Measurements from ENCODE around the gene PIK3CD.
"Not testable (repeated sequence)": the region's sequence is repeated elsewhere in the genome, so short reads cannot be mapped to it uniquely, and the experiment has no call there.

PIK3CD gene

GRCh38 chr1:9655836-9656235 is 4.3 kb downstream of the PIK3CD start:
- DNase-seq: no peak

DNA sequence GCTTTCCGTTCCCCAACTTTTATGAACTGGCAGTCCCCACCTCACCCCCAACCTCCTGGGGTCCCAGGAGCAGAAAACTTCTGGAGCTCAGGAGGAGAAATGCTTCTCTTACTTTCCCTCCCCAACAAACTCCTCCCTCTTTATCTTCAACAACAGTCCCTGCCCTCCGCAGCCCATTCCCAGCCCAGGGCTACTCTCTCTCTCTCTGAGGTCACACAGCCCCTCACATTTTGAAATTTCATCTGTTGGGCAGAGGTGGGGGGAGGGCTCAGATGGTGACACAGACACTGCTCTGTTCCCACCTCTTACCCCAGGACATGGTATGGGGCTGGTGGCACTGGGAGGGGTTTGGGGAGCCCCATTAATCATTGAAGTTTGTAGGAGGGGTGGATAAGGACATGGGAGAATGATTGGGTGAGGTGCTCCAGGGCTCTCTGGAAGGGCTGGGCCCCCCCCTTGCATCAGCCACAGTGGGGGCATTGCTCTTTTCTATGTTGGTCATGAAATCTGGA is 6.0 kb downstream of the PIK3CD start:
- no peak for DNase-seq

GRCh38 chr1:9658199-9658598 is 6.7 kb downstream of the PIK3CD start:
- DNase-seq: no peak

DNA sequence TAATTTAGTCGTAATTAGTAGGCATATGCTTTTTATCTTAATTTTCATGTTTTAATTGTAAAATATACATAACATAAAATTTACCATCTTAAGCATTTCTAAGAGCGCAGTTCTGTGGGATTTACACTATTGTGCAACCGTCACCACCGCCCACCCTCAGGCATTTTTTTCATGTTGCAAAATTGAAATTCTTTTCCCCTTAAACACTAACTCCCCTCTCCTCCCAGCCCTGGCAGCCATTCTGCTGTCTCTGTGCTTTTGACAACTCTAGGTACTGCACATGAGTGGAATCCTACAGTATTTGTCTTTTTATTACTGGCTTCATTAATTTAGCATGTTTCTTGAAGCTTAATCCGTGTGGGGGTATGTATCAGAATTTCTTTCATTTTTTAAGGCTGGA is 7.8 kb downstream of the PIK3CD start:
- no peak for DNase-seq

DNA sequence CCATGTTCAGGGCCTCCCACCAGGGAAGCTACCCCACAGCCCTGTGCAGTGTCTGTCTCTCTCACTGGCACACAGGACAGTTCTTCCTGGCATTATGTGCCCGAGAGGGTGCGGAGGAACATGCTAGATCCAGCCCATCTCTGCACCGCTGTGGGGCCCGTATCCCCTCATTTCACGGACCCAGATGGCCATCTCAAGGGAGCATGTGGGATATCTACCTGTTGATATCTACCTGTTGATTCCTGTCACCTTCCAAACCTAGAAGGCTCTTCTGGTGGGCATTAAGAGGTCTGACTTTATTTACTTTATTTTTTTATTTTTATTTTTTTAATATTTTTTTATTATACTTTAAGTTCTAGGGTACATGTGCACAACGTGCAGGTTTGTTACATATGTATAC is 11.7 kb downstream of the PIK3CD start:
- DNase-seq: no peak

- no peak for DNase-seq
Measured at GRCh38 chr1:9665193-9665592, 13.7 kb downstream of the PIK3CD start.

- DNase-seq: no peak
Measured at GRCh38 chr1:9668080-9668479, 16.5 kb downstream of the PIK3CD start.

DNA sequence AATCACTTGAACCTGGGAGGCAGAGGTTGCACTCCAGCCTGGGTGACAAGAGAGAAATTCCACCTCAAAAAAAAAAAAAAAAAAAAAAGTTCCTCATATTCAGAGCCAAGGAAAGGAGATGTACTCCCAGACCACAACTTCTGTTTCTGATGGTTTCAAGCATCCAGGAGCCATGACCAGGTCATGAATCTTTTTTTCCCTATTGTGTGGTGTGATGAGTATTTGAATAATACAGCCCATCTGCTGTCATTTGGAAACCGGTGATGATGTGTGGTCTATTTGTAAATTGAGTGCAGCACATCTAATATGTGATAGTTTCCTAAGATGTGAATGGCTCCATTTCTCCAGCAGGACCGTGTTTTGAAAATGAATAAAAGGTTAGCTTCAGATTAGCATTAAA is 18.6 kb downstream of the PIK3CD start:
- no peak for DNase-seq

DNA sequence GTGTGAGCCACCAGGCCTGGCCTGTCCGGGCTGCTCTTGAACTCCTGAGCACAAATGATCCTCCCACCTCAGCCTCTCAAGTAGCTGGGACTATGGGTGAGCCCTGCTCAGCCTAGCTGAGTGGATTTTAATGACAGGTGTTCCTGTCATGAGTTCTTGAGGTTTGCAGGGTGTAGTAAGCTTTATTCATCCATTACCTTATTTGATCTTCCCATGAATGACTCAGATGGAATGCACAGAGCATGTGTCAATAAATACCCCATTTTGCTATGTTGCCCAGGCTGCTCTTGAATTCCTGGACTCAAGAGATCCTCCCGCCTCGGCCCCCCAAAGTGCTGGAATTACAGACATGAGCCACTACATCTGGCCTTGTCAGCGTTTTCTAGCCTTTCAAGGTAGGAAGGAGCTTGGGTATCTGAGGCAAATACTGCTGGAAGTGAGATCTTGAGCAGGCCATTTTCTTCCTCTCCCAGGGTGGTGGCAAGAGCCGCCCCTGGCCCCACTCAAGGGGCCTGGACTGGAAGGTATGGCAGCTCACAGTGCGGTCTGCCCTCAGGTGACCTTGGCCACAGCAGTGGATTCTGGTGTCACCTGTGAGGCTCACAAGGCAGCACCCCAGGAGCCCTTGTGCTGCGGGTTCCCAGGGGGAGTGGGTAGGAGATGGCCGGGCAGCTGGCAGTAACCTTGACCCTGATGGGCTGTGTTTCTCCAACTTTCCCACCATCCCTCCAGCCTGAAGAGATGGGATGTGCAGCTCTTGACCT is 20.0 kb downstream of the PIK3CD start:
- no peak for DNase-seq

DNA sequence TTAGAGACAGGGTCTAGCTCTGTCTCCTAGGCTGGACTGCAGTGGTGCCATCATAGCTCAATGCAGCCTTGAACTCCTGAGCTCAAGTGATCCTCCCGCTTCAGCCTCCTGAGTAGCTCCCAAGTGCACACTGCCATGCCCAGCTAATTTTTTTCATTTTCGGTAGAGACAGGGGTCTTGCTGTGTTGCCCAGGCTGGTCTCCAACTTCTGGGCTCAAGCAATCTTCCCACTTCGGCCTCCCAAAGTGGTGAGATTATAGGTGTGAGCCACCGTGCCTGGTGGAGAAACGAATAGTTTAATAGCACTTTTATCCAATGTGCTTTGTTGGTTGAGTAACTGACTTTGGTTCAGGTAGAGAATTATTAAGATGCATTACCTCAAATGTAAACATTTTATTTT is 20.9 kb downstream of the PIK3CD start:
- DNase-seq: no peak

DNA sequence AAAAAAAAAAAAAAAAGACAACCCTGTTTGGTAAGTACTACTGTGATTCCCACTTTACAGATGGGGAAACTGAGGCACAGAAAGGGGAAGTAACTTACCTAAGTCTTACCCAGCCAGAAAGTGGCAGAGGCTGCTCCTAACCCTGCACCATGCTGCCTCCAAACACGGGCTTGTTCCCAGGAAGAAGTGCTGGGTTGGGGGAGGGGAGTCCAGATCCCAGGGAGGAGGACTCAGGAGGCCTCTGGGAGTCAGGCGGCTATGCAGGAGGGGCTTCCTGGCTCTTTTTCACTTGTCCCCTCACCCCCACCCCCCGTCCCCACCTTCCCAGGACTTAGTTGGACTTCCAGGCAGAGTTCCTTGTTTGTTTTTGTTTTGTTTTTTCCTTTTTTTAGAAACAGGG is 23.9 kb downstream of the PIK3CD start:
- no peak for DNase-seq

- not testable (repeated sequence) for DNase-seq
Measured at GRCh38 chr1:9676128-9676527, 24.6 kb downstream of the PIK3CD start.

GRCh38 chr1:9676815-9677393 is 25.4 kb downstream of the PIK3CD start:
- no peak for DNase-seq

DNA sequence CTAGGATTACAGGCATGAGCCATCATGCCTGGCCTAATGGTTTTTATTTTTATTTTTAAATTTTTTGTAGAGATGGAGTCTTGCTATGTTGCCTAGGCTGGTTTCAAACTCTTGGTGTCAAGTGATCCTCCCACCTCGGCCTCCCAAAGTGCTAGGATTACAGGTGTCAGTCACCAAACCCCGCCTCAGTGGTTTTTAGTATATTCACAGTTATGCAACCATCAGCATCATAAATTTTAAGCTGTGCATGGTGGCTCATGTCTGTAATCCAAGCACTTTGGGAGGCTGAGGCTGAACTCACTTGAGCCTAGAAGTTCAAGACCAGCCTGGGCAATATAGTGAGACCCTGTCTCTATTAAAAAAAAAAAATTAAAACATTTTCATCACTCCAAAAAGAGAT is 28.6 kb downstream of the PIK3CD start:
- no peak for DNase-seq

GRCh38 chr1:9680828-9681227 is 29.3 kb downstream of the PIK3CD start:
- DNase-seq: no peak

GRCh38 chr1:9684801-9685200 is 33.3 kb downstream of the PIK3CD start:
- no peak for DNase-seq

DNA sequence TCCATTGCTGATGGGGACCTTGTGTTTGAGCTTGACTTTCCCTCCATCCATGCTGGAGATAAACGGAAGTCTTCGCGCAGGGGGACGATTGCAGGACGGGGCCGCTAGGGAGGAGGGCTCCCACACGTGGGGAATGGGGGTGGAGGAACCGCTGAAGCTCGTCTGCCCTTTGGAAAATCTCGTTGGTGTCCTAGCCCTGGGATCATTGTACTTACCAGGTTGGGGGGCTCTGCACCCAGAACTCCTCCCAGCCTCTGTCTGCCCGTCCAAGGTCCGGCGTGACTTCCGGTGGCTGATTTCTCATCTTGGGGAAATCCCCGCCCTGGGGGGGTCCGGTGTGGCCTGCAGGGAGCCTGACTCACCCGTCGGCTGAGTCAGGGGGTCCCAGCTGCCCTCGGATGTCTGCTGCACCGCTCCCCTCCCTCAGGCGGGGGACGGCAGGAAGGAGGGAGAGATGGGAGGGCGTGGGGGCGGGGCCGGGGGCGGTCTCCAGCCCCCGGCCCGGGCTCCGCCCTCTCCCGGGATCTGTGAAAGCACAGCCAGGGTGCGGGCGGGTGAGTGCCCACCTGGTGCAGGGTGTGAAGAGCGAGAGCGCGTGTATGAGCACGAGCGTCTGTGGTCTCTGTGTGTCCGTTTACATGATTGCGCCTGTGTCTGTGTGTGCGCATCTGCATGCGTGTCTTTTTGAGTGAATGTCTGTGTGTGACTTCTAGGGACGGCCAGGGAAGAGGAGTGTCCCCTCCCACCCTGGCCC is 35.8 kb downstream of the PIK3CD start:
- DNase-seq: peak in 1 of 2 experiments; percentile 70

- DNase-seq: peak in 1 of 2 experiments; percentile 40
Measured at GRCh38 chr1:9687874-9688582, 36.5 kb downstream of the PIK3CD start.

- no peak for DNase-seq
Measured at GRCh38 chr1:9688599-9688998, 37.1 kb downstream of the PIK3CD start.

DNA sequence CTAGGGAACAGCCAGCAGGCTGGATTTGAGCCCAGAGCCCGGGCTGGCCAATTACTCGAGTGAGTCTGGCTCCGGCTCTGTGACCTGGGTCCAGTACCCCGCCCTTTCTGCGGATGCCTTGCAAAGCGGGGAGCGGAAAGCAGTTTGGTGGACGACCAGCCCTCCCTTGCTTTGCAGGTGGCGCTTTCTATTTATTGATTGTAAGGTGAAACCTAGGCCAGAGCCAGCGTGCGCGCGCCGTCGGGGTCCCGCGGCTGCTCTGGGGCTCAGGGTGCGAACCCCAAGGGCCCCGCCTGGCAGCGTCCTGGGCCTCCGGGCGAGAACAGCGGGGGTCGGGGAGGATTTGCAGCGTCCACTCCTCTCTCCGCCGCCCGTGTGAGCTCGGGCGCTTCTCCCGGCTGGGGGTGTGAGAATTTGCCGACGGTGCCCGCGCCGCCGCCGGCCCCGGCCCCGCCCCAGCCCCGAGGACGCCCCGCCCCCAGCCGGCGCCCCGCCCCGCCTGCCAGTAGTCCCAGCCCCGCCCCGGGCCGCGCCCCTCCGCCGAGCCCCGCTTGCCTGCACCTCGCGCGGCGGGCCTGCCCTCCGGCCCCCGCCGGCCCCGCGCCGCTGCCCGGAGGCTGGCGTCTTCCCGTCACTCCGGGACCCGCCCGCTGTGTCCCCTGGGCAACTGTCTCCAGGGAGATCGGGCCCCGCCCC is 37.6 kb downstream of the PIK3CD start:
- DNase-seq: peak in 1 of 2 experiments; percentile 71

- DNase-seq: peak in 1 of 2 experiments; percentile 38
Measured at GRCh38 chr1:9689971-9690381, 38.4 kb downstream of the PIK3CD start.

DNA sequence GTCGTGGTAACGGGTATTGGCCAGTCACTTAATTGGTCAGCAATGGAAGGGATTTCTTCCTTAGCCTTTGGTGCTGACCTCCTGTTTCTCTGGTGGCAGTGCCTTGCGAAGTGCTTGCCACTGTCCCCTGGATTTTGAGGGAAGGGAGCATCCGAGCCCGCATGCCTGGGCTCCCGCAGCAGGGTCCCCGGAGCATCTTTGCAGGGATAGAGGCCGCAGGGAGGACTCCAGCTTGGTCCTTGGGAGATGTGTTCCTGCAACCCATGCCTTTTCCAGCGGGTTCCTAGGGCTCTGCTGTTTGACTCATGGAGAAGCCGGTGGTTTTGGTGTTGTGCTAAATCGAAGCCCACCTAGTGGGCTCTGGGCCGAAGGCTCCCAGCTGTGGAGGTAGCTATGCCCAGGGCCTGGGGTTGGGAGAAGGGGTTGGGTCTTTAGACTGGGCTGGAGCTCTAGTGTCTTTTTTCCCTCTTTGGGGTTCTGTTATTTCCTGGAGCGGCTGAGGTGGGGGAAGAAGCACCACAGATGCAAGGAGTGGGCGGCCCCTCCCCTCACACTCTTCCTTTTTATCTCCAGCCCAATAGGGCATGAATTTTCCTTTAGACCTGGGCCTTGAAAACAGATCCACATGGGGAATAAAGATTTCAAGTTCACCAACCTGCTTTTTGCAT is 39.0 kb downstream of the PIK3CD start:
- no peak for DNase-seq
